ENCODE measurements around the gene LRRC17. TPM values are rescaled to one million over a fixed set of nuclear protein-coding genes. Genes with fewer than 3 reads are reported as not detected.

LRRC17 gene
- under 1 TPM; 0.30 to 0.58 TPM for total RNA-seq

GRCh38 chr7:102912742-102913141 is at the start of gene LRRC17:
Gene LRRC17, plus strand, starts transcription at chr7:102913000. Its CDS starts 20,914 bp downstream, at chr7:102933914.
- POLR2A ChIA-PET, result no interaction called here
- H3K27ac Mint-ChIP-seq, result no peak within 1 kb of the TSS
- H3K9me3 Mint-ChIP-seq, result no peaks in the 10 kb centered on the region
- no peaks in the 10 kb centered on the region for H3K36me3 Mint-ChIP-seq (ENCODE audit: low read depth)
- CTCF ChIA-PET, result no interaction called here
- peaks cover 2% of the 10 kb centered on the region for H3K4me1 Mint-ChIP-seq
- H3K4me3 Mint-ChIP-seq, result no peak within 1 kb of the TSS
- DNase-seq, result no peak
- H3K27me3 Mint-ChIP-seq, result no peaks in the 10 kb centered on the region

GRCh38 chr7:102864958-102865357 is 47.8 kb upstream of the LRRC17 start:
- H3K9me3 Mint-ChIP-seq, result no peaks in the 10 kb centered on the region
- no peak for DNase-seq
- H3K4me3 Mint-ChIP-seq, result no peak overlapping the region
- H3K36me3 Mint-ChIP-seq (ENCODE audit: low read depth), result no peaks in the 10 kb centered on the region
- POLR2A ChIA-PET, result no interaction called here
- peaks cover 9% of the 10 kb centered on the region for H3K4me1 Mint-ChIP-seq
- no peak overlapping the region for H3K27ac Mint-ChIP-seq
- CTCF ChIA-PET, result no interaction called here
- peaks cover 4% of the 10 kb centered on the region for H3K27me3 Mint-ChIP-seq

- DNase-seq, result no peak
- Mint-ChIP-seq H3K9me3 (no peaks in the 10 kb centered on the region), H3K36me3 (ENCODE audit: low read depth) (no peaks in the 10 kb centered on the region), H3K4me1 (peaks cover 9% of the 10 kb centered on the region), H3K27ac (no peak overlapping the region), H3K4me3 (no peak overlapping the region), H3K27me3 (peaks cover 7% of the 10 kb centered on the region)
- ChIA-PET POLR2A (no interaction called here), CTCF (interaction anchor here (0.6 to 1.3 kb wide), 2 partner anchors 9 to 124 kb away, joined by 3 read pairs; no protein-coding TSS in a partner anchor)
Measured at GRCh38 chr7:102866535-102867215, 46.1 kb upstream of the LRRC17 start.

- Mint-ChIP-seq H3K9me3 (no peaks in the 10 kb centered on the region), H3K36me3 (ENCODE audit: low read depth) (no peaks in the 10 kb centered on the region), H3K27ac (peak overlapping the region; percentile 6), H3K27me3 (peaks cover 3% of the 10 kb centered on the region), H3K4me3 (no peak overlapping the region), H3K4me1 (peaks cover 23% of the 10 kb centered on the region)
- CTCF ChIA-PET, result no interaction called here
- POLR2A ChIA-PET, result no interaction called here
- DNase-seq, result no peak
Measured at GRCh38 chr7:102869195-102869594, 43.6 kb upstream of the LRRC17 start.

GRCh38 chr7:102872460-102872859 is 40.3 kb upstream of the LRRC17 start:
- H3K4me3 Mint-ChIP-seq, result no peak overlapping the region
- no peaks in the 10 kb centered on the region for H3K36me3 Mint-ChIP-seq (ENCODE audit: low read depth)
- peaks cover 3% of the 10 kb centered on the region for H3K27me3 Mint-ChIP-seq
- H3K4me1 Mint-ChIP-seq, result peaks cover 39% of the 10 kb centered on the region
- ChIA-PET POLR2A (no interaction called here), CTCF (no interaction called here)
- no peaks in the 10 kb centered on the region for H3K9me3 Mint-ChIP-seq
- H3K27ac Mint-ChIP-seq, result no peak overlapping the region
- no peak for DNase-seq

GRCh38 chr7:102873470-102874165 is 39.2 kb upstream of the LRRC17 start:
- Mint-ChIP-seq H3K36me3 (ENCODE audit: low read depth) (no peaks in the 10 kb centered on the region), H3K27ac (no peak overlapping the region), H3K9me3 (no peaks in the 10 kb centered on the region), H3K4me1 (peaks cover 33% of the 10 kb centered on the region), H3K27me3 (peaks cover 3% of the 10 kb centered on the region), H3K4me3 (no peak overlapping the region)
- ChIA-PET POLR2A (no interaction called here), CTCF (interaction anchor here (1.4 kb wide), 1 partner anchor 27 kb away, joined by 4 read pairs; no protein-coding TSS in a partner anchor)
- DNase-seq, result no peak

- H3K27ac Mint-ChIP-seq, result peak overlapping the region; percentile 48
- H3K36me3 Mint-ChIP-seq (ENCODE audit: low read depth), result no peaks in the 10 kb centered on the region
- peaks cover 3% of the 10 kb centered on the region for H3K27me3 Mint-ChIP-seq
- no peaks in the 10 kb centered on the region for H3K9me3 Mint-ChIP-seq
- H3K4me3 Mint-ChIP-seq, result no peak overlapping the region
- DNase-seq, result peak; percentile 47
- ChIA-PET CTCF (interaction anchor here (1.4 kb wide), 1 partner anchor 28 kb away, joined by 4 read pairs; no protein-coding TSS in a partner anchor), POLR2A (no interaction called here)
- H3K4me1 Mint-ChIP-seq, result peaks cover 31% of the 10 kb centered on the region
Measured at GRCh38 chr7:102874166-102874829, 38.5 kb upstream of the LRRC17 start.

- no peak overlapping the region for H3K27ac Mint-ChIP-seq
- DNase-seq, result no peak
- H3K9me3 Mint-ChIP-seq, result no peaks in the 10 kb centered on the region
- POLR2A ChIA-PET, result no interaction called here
- peaks cover 30% of the 10 kb centered on the region for H3K4me1 Mint-ChIP-seq
- no peak overlapping the region for H3K4me3 Mint-ChIP-seq
- peaks cover 3% of the 10 kb centered on the region for H3K27me3 Mint-ChIP-seq
- CTCF ChIA-PET, result interaction anchor here (1.0 kb wide), 1 partner anchor 8 kb away, joined by 3 read pairs; no protein-coding TSS in a partner anchor
- no peaks in the 10 kb centered on the region for H3K36me3 Mint-ChIP-seq (ENCODE audit: low read depth)
Measured at GRCh38 chr7:102874966-102875365, 37.8 kb upstream of the LRRC17 start.

- peaks cover 30% of the 10 kb centered on the region for H3K4me1 Mint-ChIP-seq
- DNase-seq, result peak; percentile 7
- peaks cover 3% of the 10 kb centered on the region for H3K27me3 Mint-ChIP-seq
- ChIA-PET POLR2A (no interaction called here), CTCF (interaction anchor here (0.6 to 1.0 kb wide), 2 partner anchors 9 to 50 kb away, joined by 3 read pairs; no protein-coding TSS in a partner anchor)
- no peaks in the 10 kb centered on the region for H3K9me3 Mint-ChIP-seq
- no peak overlapping the region for H3K27ac Mint-ChIP-seq
- H3K36me3 Mint-ChIP-seq (ENCODE audit: low read depth), result no peaks in the 10 kb centered on the region
- no peak overlapping the region for H3K4me3 Mint-ChIP-seq
Measured at GRCh38 chr7:102875700-102876295, 37.0 kb upstream of the LRRC17 start.

- no peak for DNase-seq
- CTCF ChIA-PET, result no interaction called here
- H3K4me1 Mint-ChIP-seq, result no peaks in the 10 kb centered on the region
- POLR2A ChIA-PET, result no interaction called here
- H3K27ac Mint-ChIP-seq, result no peak overlapping the region
- no peaks in the 10 kb centered on the region for H3K9me3 Mint-ChIP-seq
- no peak overlapping the region for H3K4me3 Mint-ChIP-seq
- peaks cover 2% of the 10 kb centered on the region for H3K27me3 Mint-ChIP-seq
- H3K36me3 Mint-ChIP-seq (ENCODE audit: low read depth), result no peaks in the 10 kb centered on the region
Measured at GRCh38 chr7:102883098-102883860, 29.5 kb upstream of the LRRC17 start.

- H3K27me3 Mint-ChIP-seq, result peaks cover 2% of the 10 kb centered on the region
- no peak overlapping the region for H3K27ac Mint-ChIP-seq
- H3K36me3 Mint-ChIP-seq (ENCODE audit: low read depth), result no peaks in the 10 kb centered on the region
- no peak overlapping the region for H3K4me3 Mint-ChIP-seq
- ChIA-PET POLR2A (no interaction called here), CTCF (no interaction called here)
- H3K9me3 Mint-ChIP-seq, result no peaks in the 10 kb centered on the region
- H3K4me1 Mint-ChIP-seq, result no peaks in the 10 kb centered on the region
- no peak for DNase-seq
Measured at GRCh38 chr7:102888561-102889233, 24.1 kb upstream of the LRRC17 start.

- POLR2A ChIA-PET, result no interaction called here
- Mint-ChIP-seq H3K36me3 (ENCODE audit: low read depth) (no peaks in the 10 kb centered on the region), H3K27ac (no peak overlapping the region), H3K4me3 (no peak overlapping the region), H3K27me3 (peaks cover 2% of the 10 kb centered on the region), H3K4me1 (no peaks in the 10 kb centered on the region), H3K9me3 (no peaks in the 10 kb centered on the region)
- no peak for DNase-seq
- CTCF ChIA-PET, result interaction anchor here (0.8 to 1.5 kb wide), 2 partner anchors 27 to 46 kb away, joined by 3 to 4 read pairs; no protein-coding TSS in a partner anchor
Measured at GRCh38 chr7:102889851-102890250, 22.9 kb upstream of the LRRC17 start.

Data from activated CD4-positive, alpha-beta T cell treated with anti-CD3 and anti-CD28 coated beads, Interleukin-2, amount 10 ng/mL, durations not matched to agents 7 days and 5 days (primary cell).